ENCODE results near the gene EPN2.
A peak's percentile ranks its signal among the peaks of the same experiment; 100 is the strongest.
"Not testable (repeated sequence)": the region's sequence is repeated elsewhere in the genome, so short reads cannot be mapped to it uniquely, and the experiment has no call there.

EPN2 gene

GRCh38 chr17:19269641-19270040, 32.5 kb downstream of the EPN2 start:
- no peak for DNase-seq

- DNase-seq: no peak
These were observed 33.2 kb downstream of the EPN2 start for GRCh38 chr17:19270347-19270703.

- peak; percentile 38 for DNase-seq
These were observed 33.8 kb downstream of the EPN2 start for GRCh38 chr17:19270704-19271611.

- DNase-seq: no peak
These were observed 34.7 kb downstream of the EPN2 start for GRCh38 chr17:19271780-19272357.

- DNase-seq: no peak
These were observed 36.6 kb downstream of the EPN2 start for GRCh38 chr17:19273731-19274130.

- peak; percentile 26 for DNase-seq
These were observed 37.7 kb downstream of the EPN2 start for GRCh38 chr17:19274893-19275292.

- DNase-seq: no peak
These were observed 38.4 kb downstream of the EPN2 start for GRCh38 chr17:19275457-19276127.

GRCh38 chr17:19278284-19278683, 41.1 kb downstream of the EPN2 start:
- DNase-seq: not testable (repeated sequence)

GRCh38 chr17:19278729-19279128, 41.6 kb downstream of the EPN2 start:
- DNase-seq: no peak

GRCh38 chr17:19281161-19281560, 44.0 kb downstream of the EPN2 start:
- DNase-seq: no peak

GRCh38 chr17:19284005-19284959, 47.1 kb downstream of the EPN2 start:
- peak; percentile 64 for DNase-seq

GRCh38 chr17:19285213-19285900, 48.2 kb downstream of the EPN2 start:
- DNase-seq: no peak

- DNase-seq: no peak
These were observed 49.7 kb downstream of the EPN2 start for GRCh38 chr17:19286751-19287341.

- DNase-seq: no peak
These were observed 50.5 kb downstream of the EPN2 start for GRCh38 chr17:19287651-19288050.

GRCh38 chr17:19288453-19288852, 51.3 kb downstream of the EPN2 start:
- no peak for DNase-seq

GRCh38 chr17:19290066-19290705, 53.0 kb downstream of the EPN2 start:
- peak; percentile 67 for DNase-seq

- no peak for DNase-seq
These were observed 54.6 kb downstream of the EPN2 start for GRCh38 chr17:19291646-19292376.

- no peak for DNase-seq
These were observed 55.2 kb downstream of the EPN2 start for GRCh38 chr17:19292377-19292711.

GRCh38 chr17:19294443-19294842, 57.3 kb downstream of the EPN2 start:
- DNase-seq: no peak

GRCh38 chr17:19295473-19296135, 58.4 kb downstream of the EPN2 start:
- no peak for DNase-seq

Measured in MV-4-11 (cell line).